Cardiac muscle cell (in vitro differentiated cells and primary cell): ENCODE measurements around the gene ESYT1. TPM values are rescaled to one million over a fixed set of nuclear protein-coding genes. Genes with fewer than 3 reads are reported as not detected.

ENCODE experiments used
- DNase-seq, 2 donors: peaks; one replicate each; pipeline versions ENCODE4 v3.0.0 to v3.0.0-alpha.2; 2010 to 2017; ENCODE audit warnings: low read depth in 1 of 2, low spot score in 1 of 2
- H3K27ac ChIP-seq: fragments of 200-600 bp; sonication (generic); 2 replicates; pipeline ENCODE4 v1.5.1; 2016
- H3K27me3 ChIP-seq: fragments of 200-600 bp; sonication (generic); 2 replicates; pipeline ENCODE4 v1.6.0; 2016; ENCODE audit warnings: control low read depth
- H3K36me3 ChIP-seq: fragments of 200-600 bp; sonication (generic); 2 replicates; pipeline ENCODE4 v1.5.1; 2016; ENCODE audit warnings: control low read depth
- H3K4me1 ChIP-seq: fragments of 200-600 bp; sonication (generic); 2 replicates; pipeline ENCODE4 v1.8.1; 2017; ENCODE audit warnings: low read depth, mild to moderate bottlenecking, mixed run types
- H3K4me3 ChIP-seq: fragments of 200-600 bp; sonication (generic); 2 replicates; pipeline ENCODE4 v1.5.1; 2016; ENCODE audit warnings: mild to moderate bottlenecking
- H3K9me3 ChIP-seq: fragments of 200-600 bp; sonication (generic); 2 replicates; pipeline ENCODE4 v1.5.1; 2017; ENCODE audit warnings: low read depth, mild to moderate bottlenecking, control low read depth
- polyA plus RNA-seq: library from polyadenylated mRNA; unstranded; fragments of >200 nt; fragmentation: Nextera tagmentation; extraction: Ambion mirVana; gene quantifications from 2 replicates; pipeline ENCODE4 v1.2.1, GENCODE V29; 2016
- total RNA-seq: library from RNA; depleted of rRNA; stranded (reverse); fragments of >200 nt; gene quantifications from 2 replicates; pipeline ENCODE4 v1.2.3, GENCODE V29; 2016
- TF ChIP-seq, protein P1 (sequence below): IDR thresholded peaks from 2 replicates; pipeline ENCODE4 v1.5.1; 2012; ENCODE audit warnings: low read depth, mild to moderate bottlenecking, low read length

The ESYT1 gene
- total and polyA plus RNA-seq, 2 experiments from 2014 or later: 52.0 to 107 TPM

DNA sequence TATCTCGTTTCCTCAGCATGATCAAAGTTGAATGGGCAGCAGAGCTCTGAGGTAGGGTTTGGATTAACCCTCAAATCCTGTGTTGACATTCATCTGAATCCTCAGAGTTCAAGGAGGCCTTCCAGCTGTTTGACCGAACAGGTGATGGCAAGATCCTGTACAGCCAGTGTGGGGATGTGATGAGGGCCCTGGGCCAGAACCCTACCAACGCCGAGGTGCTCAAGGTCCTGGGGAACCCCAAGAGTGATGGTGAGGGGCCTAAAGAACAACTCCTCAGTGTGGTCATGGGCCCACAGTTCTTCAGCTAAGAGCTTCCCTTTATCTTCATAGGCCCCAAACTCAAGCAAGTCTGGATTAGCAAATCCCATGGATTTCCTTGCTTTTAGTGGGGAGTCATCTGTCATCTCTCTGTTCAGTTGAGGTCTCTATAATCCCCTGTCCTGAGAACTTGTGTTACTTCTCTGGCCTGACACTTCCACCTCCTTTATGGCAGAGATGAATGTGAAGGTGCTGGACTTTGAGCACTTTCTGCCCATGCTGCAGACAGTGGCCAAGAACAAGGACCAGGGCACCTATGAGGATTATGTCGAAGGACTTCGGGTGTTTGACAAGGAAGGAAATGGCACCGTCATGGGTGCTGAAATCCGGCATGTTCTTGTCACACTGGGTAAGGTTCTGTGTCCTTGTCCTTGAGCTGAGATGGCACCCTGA lies 31.6 kb downstream of the ESYT1 start:
- peaks cover 60% of the 10 kb centered on the region for H3K36me3 ChIP-seq
- H3K4me3 ChIP-seq: peak overlapping the region; percentile 86
- TF ChIP-seq, protein P1, sequence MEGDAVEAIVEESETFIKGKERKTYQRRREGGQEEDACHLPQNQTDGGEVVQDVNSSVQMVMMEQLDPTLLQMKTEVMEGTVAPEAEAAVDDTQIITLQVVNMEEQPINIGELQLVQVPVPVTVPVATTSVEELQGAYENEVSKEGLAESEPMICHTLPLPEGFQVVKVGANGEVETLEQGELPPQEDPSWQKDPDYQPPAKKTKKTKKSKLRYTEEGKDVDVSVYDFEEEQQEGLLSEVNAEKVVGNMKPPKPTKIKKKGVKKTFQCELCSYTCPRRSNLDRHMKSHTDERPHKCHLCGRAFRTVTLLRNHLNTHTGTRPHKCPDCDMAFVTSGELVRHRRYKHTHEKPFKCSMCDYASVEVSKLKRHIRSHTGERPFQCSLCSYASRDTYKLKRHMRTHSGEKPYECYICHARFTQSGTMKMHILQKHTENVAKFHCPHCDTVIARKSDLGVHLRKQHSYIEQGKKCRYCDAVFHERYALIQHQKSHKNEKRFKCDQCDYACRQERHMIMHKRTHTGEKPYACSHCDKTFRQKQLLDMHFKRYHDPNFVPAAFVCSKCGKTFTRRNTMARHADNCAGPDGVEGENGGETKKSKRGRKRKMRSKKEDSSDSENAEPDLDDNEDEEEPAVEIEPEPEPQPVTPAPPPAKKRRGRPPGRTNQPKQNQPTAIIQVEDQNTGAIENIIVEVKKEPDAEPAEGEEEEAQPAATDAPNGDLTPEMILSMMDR: no peak
- no peak for DNase-seq
- H3K27ac ChIP-seq: peak overlapping the region; percentile 100
- no peaks in the 10 kb centered on the region for H3K9me3 ChIP-seq
- no peaks in the 10 kb centered on the region for H3K27me3 ChIP-seq
- H3K4me1 ChIP-seq: peaks cover 28% of the 10 kb centered on the region

- DNase-seq: peak in 1 of 2 donors; percentile 55
- H3K9me3 ChIP-seq: no peaks in the 10 kb centered on the region
- TF ChIP-seq, protein P1: no peak
- H3K4me1 ChIP-seq: peaks cover 28% of the 10 kb centered on the region
- no peaks in the 10 kb centered on the region for H3K27me3 ChIP-seq
- H3K4me3 ChIP-seq: peak overlapping the region; percentile 86
- peaks cover 61% of the 10 kb centered on the region for H3K36me3 ChIP-seq
- peak overlapping the region; percentile 100 for H3K27ac ChIP-seq
These were observed 32.2 kb downstream of the ESYT1 start for GRCh38 chr12:56160193-56160763.

DNA sequence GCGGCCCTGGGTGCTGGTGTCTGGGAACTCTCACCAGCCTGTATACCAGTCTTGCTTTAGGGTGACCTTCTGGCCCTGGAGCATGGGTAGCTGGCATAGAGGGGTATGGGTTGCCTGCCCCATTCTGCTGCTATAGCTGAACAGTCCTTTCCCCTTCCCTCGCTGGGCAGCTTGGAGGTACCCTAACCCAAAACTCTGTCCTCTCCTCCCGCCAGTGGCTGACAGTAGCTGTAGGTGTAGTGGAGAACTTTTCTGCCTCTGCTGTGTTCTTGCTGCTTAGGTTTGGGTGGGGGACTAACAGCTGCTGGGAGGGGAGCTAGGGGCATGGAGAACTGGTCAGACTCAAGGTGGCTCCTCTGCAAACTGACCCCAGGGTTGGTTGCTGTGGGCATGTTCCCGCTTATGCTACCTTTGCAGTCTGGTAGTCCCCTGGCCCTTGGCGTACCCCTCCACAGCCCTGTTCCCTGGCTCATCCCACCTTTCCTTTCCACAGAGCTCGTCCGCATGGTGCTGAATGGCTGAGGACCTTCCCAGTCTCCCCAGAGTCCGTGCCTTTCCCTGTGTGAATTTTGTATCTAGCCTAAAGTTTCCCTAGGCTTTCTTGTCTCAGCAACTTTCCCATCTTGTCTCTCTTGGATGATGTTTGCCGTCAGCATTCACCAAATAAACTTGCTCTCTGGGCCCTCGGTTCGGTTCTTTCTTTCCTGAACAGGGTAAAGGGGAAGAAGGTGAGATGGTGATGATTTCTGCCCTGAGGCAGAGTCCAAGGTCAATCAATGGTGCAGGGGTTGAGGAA lies 33.0 kb downstream of the ESYT1 start:
- H3K4me3 ChIP-seq: peak overlapping the region; percentile 86
- H3K27ac ChIP-seq: peak overlapping the region; percentile 100
- DNase-seq: no peak
- H3K36me3 ChIP-seq: peaks cover 68% of the 10 kb centered on the region
- TF ChIP-seq, protein P1: no peak
- H3K4me1 ChIP-seq: peaks cover 28% of the 10 kb centered on the region
- no peaks in the 10 kb centered on the region for H3K9me3 ChIP-seq
- H3K27me3 ChIP-seq: no peaks in the 10 kb centered on the region

GRCh38 chr12:56161690-56162351 lies 33.8 kb downstream of the ESYT1 start:
- Histone ChIP-seq H3K27me3 (no peaks in the 10 kb centered on the region), H3K9me3 (no peaks in the 10 kb centered on the region), H3K4me1 (peaks cover 28% of the 10 kb centered on the region), H3K4me3 (no peak overlapping the region), H3K27ac (peak overlapping the region; percentile 100), H3K36me3 (peaks cover 73% of the 10 kb centered on the region)
- TF ChIP-seq, protein P1: no peak
- DNase-seq: peak in 1 of 2 donors; percentile 41
